ENCODE data around the gene USP47.

DNA sequence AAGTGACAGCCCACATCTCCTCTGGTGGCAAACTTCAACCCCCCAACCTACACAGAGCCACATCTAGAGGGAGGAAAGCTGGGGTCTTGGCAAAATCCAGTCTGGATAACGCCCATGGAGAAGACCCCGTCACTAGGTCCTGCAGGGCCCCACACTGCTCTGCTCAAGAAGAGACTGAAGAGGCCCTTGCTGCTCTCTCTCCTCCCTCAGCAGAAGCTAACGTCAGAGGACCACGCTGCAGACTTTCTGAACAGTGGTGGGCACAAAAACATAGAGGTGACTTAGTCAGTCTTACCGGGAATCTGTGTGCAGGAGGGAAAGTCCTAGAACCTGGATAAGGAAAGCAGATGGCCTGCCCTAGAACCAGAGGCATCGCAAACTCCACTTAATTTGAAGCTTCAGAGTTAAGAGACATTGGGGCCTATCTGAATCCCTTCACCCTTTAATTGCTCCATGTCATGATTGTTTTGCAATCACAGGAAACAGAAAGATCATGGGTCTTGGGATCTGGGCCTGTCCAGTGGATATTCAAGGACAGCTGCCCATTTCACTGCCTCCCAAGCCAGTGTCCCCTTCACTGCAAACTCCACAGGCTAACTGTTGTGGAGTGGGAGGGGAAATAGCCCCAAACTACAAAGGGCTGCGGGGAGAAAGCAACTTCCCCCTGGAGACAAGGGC is 164.9 kb downstream of the USP47 start:
- TF ChIP-seq, protein P1, sequence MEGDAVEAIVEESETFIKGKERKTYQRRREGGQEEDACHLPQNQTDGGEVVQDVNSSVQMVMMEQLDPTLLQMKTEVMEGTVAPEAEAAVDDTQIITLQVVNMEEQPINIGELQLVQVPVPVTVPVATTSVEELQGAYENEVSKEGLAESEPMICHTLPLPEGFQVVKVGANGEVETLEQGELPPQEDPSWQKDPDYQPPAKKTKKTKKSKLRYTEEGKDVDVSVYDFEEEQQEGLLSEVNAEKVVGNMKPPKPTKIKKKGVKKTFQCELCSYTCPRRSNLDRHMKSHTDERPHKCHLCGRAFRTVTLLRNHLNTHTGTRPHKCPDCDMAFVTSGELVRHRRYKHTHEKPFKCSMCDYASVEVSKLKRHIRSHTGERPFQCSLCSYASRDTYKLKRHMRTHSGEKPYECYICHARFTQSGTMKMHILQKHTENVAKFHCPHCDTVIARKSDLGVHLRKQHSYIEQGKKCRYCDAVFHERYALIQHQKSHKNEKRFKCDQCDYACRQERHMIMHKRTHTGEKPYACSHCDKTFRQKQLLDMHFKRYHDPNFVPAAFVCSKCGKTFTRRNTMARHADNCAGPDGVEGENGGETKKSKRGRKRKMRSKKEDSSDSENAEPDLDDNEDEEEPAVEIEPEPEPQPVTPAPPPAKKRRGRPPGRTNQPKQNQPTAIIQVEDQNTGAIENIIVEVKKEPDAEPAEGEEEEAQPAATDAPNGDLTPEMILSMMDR (IDR thresholded peaks at IDR 0.05): no peak
- no peak for TF ChIP-seq EZH2 (IDR thresholded peaks at IDR 0.05)

All from neural progenitor cell (in vitro differentiated cells).